GM19467 (cell line): ENCODE measurements around the gene BOLA2B.
A peak's percentile ranks its signal among the peaks of the same experiment; 100 is the strongest.
"Not testable (repeated sequence)": the region's sequence is repeated elsewhere in the genome, so short reads cannot be mapped to it uniquely, and the experiment has no call there.

ENCODE experiments used
- ATAC-seq: cut with Tn5 transposase; IDR thresholded peaks from one replicate; pipeline ENCODE4 v1.9.1; 2021; ENCODE audit warnings: mild to moderate bottlenecking, moderate library complexity; ENCODE audit not compliant: unreplicated experiment

BOLA2B gene

GRCh38 chr16:30184891-30185682 is 8.4 kb downstream of the BOLA2B start:
- no peak for ATAC-seq

- ATAC-seq: no peak
Observed at GRCh38 chr16:30184096-30184890, 9.2 kb downstream of the BOLA2B start.

GRCh38 chr16:30183233-30184095 is 10.0 kb downstream of the BOLA2B start, which contains the start of gene CORO1A:
TSS of gene CORO1A (plus strand) at chr16:30183602. CDS start at chr16:30185210, 1,608 bp downstream.
- ATAC-seq: peak; percentile 43

- ATAC-seq: no peak
Observed at GRCh38 chr16:30180741-30181140, 12.7 kb downstream of the BOLA2B start.

GRCh38 chr16:30179931-30180330 is 13.5 kb downstream of the BOLA2B start:
- no peak for ATAC-seq

- ATAC-seq: no peak
Observed at GRCh38 chr16:30179195-30179594, 14.3 kb downstream of the BOLA2B start.

GRCh38 chr16:30176876-30177275 is 16.6 kb downstream of the BOLA2B start:
- ATAC-seq: not testable (repeated sequence)

- no peak for ATAC-seq
Observed at GRCh38 chr16:30173054-30173453, 20.4 kb downstream of the BOLA2B start.

GRCh38 chr16:30170145-30170544 is 23.3 kb downstream of the BOLA2B start:
- not testable (repeated sequence) for ATAC-seq

- ATAC-seq: not testable (repeated sequence)
Observed at GRCh38 chr16:30169416-30169815, 24.1 kb downstream of the BOLA2B start.

GRCh38 chr16:30168746-30169145 is 24.7 kb downstream of the BOLA2B start:
- not testable (repeated sequence) for ATAC-seq

- no peak for ATAC-seq
Observed at GRCh38 chr16:30166202-30166902, 27.1 kb downstream of the BOLA2B start.

GRCh38 chr16:30163538-30163937 is 29.9 kb downstream of the BOLA2B start:
- no peak for ATAC-seq

GRCh38 chr16:30157214-30157613 is 36.3 kb downstream of the BOLA2B start:
- no peak for ATAC-seq

- ATAC-seq: no peak
Observed at GRCh38 chr16:30155188-30155587, 38.3 kb downstream of the BOLA2B start.

GRCh38 chr16:30152517-30152916 is 40.9 kb downstream of the BOLA2B start:
- no peak for ATAC-seq

- no peak for ATAC-seq
Observed at GRCh38 chr16:30151091-30151490, 42.4 kb downstream of the BOLA2B start.

GRCh38 chr16:30149250-30149930 is 44.1 kb downstream of the BOLA2B start:
- no peak for ATAC-seq

- ATAC-seq: no peak
Observed at GRCh38 chr16:30147843-30148510, 45.5 kb downstream of the BOLA2B start.
